Esophagus muscularis mucosa (tissue), 3 donors: ENCODE results near the gene ARHGEF6.

Experiments
- POLR2A ChIP-seq: fragments of 450-650 bp; IDR thresholded peaks from one replicate; pipeline ENCODE4 v1.6.1; 2017; ENCODE audit warnings: antibody characterized with exemption, moderate library complexity, mild to moderate bottlenecking, low read depth
- TF ChIP-seq, protein P1 (sequence below), 3 experiments: fragments of 200-600 bp in 2 of 3; fragments of 450-650 bp in 1 of 3; sonication (generic) in 2 of 3; IDR thresholded peaks; one replicate each; pipeline ENCODE4 v1.5.1; 2017 to 2019; ENCODE audit warnings: antibody characterized with exemption in 3 of 3, mild to moderate bottlenecking in 2 of 3, moderate library complexity in 1 of 3

DNA sequence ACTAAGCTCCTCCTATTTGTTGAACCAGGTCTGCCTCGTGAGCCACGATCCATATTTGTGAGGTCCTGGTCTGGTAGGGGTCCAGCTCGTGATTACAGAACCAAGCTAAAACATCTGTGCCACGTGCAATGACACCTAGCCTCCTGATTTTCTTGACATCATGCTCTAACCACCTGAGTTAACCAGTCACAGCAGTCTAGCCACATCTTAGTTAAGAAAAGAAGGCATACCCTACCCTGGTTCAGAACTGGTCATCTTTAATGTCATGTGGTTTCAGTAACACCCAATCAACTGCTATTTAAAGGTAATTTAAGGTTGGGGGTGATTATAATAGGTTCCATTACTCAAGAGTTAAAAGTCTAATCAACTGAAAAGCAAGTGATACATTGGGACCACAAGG, 28.4 kb downstream of the ARHGEF6 start:
- TF ChIP-seq, protein P1, sequence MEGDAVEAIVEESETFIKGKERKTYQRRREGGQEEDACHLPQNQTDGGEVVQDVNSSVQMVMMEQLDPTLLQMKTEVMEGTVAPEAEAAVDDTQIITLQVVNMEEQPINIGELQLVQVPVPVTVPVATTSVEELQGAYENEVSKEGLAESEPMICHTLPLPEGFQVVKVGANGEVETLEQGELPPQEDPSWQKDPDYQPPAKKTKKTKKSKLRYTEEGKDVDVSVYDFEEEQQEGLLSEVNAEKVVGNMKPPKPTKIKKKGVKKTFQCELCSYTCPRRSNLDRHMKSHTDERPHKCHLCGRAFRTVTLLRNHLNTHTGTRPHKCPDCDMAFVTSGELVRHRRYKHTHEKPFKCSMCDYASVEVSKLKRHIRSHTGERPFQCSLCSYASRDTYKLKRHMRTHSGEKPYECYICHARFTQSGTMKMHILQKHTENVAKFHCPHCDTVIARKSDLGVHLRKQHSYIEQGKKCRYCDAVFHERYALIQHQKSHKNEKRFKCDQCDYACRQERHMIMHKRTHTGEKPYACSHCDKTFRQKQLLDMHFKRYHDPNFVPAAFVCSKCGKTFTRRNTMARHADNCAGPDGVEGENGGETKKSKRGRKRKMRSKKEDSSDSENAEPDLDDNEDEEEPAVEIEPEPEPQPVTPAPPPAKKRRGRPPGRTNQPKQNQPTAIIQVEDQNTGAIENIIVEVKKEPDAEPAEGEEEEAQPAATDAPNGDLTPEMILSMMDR (IDR thresholded peaks at IDR 0.05) = no peak
- TF ChIP-seq POLR2A = no peak
